Suprapubic skin (tissue), 4 donors: ENCODE data around the gene WASF2.
"Not testable (repeated sequence)": the region's sequence is repeated elsewhere in the genome, so short reads cannot be mapped to it uniquely, and the experiment has no call there.

Experiments
- CTCF ChIP-seq, 2 donors: fragments of 200-600 bp in 1 of 2; fragments of 450-650 bp in 1 of 2; sonication (generic) in 1 of 2; IDR thresholded peaks; one replicate each; pipeline ENCODE4 v1.5.1; 2016 to 2019; ENCODE audit warnings: antibody characterized with exemption in 2 of 2, mild to moderate bottlenecking in 1 of 2, moderate library complexity in 1 of 2
- POLR2A ChIP-seq, 2 donors: fragments of 450-650 bp; IDR thresholded peaks; one replicate each; pipeline ENCODE4 v1.6.1; 2017; ENCODE audit warnings: antibody characterized with exemption in 2 of 2, mild to moderate bottlenecking in 2 of 2, moderate library complexity in 2 of 2
- POLR2AphosphoS5 ChIP-seq, 3 donors: sonication (generic); formaldehyde crosslinking; IDR thresholded peaks; one replicate each; pipeline ENCODE4 v1.6.1; 2017; ENCODE audit warnings: antibody characterized with exemption in 3 of 3

- not testable (repeated sequence) for TF ChIP-seq CTCF, POLR2AphosphoS5, POLR2A (IDR thresholded peaks at IDR 0.05)
These were observed 83.2 kb downstream of the WASF2 start for GRCh38 chr1:27406791-27407190.
